IMR-90 (cell line): Measurements from ENCODE around the gene MEIOB. TPM values are rescaled to one million over a fixed set of nuclear protein-coding genes. Genes with fewer than 3 reads are reported as not detected.

Source experiments
- ATAC-seq: fragments of 200-7000 bp; cut with Tn5 transposase; 2 replicates; pipeline ENCODE4 v1.9.1; 2020; ENCODE audit warnings: low read depth, mild to moderate bottlenecking, moderate library complexity
- BruUV-seq: library from RNA; stranded (reverse); fragments of 400-500 nt; replicated peaks from 2 replicates; lab custom pipeline; 2021; lab: Mats Ljungman, UMichigan
- CTCF ChIA-PET: fragments of 300-600 bp; formaldehyde crosslinking; extraction: SDS; loops from one replicate; lab custom pipeline; 2021; ENCODE audit warnings: antibody characterized with exemption; lab: Yijun Ruan, JAX
- POLR2A ChIA-PET: fragments of 300-600 bp; sonication (Branson Sonifier 250); formaldehyde crosslinking; loops from one replicate; lab custom pipeline; 2022; ENCODE audit warnings: antibody characterized with exemption; ENCODE audit not compliant: unreplicated experiment; lab: Charles Lee
- DNase-seq: peaks from one replicate; pipeline ENCODE4 v3.0.0; 2013
- H2AFZ ChIP-seq: replicated peaks from 2 replicates; pipeline ENCODE3; 2013; ENCODE audit warnings: low read length, mild to moderate bottlenecking; ENCODE audit not compliant: poor library complexity
- H2AK5ac ChIP-seq: 2 replicates; pipeline ENCODE4 v1.6.1; 2013; ENCODE audit warnings: low read depth, low read length, inconsistent platforms
- H2AK9ac ChIP-seq: replicated peaks from 2 replicates; pipeline ENCODE3; 2013; ENCODE audit warnings: mild to moderate bottlenecking, low read depth, low read length, moderate library complexity; ENCODE audit not compliant: poor library complexity
- H2BK120ac ChIP-seq: 2 replicates; pipeline ENCODE4 v1.6.1; 2013; ENCODE audit warnings: low read depth, low read length, inconsistent platforms
- H2BK15ac ChIP-seq: 3 replicates; pipeline ENCODE4 v1.6.1; 2013; ENCODE audit warnings: low read depth, low read length, inconsistent platforms
- H2BK20ac ChIP-seq: 2 replicates; pipeline ENCODE4 v1.6.1; 2013; ENCODE audit warnings: low read depth, mild to moderate bottlenecking, inconsistent platforms, low read length, moderate library complexity
- H2BK5ac ChIP-seq: 2 replicates; pipeline ENCODE4 v1.6.1; 2013; ENCODE audit warnings: mild to moderate bottlenecking, low read depth, low read length, inconsistent platforms; ENCODE audit not compliant: poor library complexity, severe bottlenecking
- H3K14ac ChIP-seq: replicated peaks from 2 replicates; pipeline ENCODE4 v1.6.1; 2013; ENCODE audit warnings: low read depth, low read length, inconsistent platforms
- H3K18ac ChIP-seq: 2 replicates; pipeline ENCODE4 v1.6.1; 2013; ENCODE audit warnings: low read depth, low read length, control low read depth
- H3K23ac ChIP-seq: 2 replicates; pipeline ENCODE4 v1.6.1; 2013; ENCODE audit warnings: low read depth, low read length, inconsistent platforms
- H3K27ac ChIP-seq: 2 replicates; pipeline ENCODE4 v1.5.1; 2013; ENCODE audit warnings: mild to moderate bottlenecking, control low read depth, low read length; ENCODE audit not compliant: insufficient read depth
- H3K27me3 ChIP-seq: 2 replicates; pipeline ENCODE4 v1.6.1; 2013; ENCODE audit warnings: low read length; ENCODE audit not compliant: control insufficient read depth, insufficient read depth
- H3K36me3 ChIP-seq: 2 replicates; pipeline ENCODE4 v1.6.1; 2013; ENCODE audit warnings: low read length, mixed read lengths; ENCODE audit not compliant: control insufficient read depth, insufficient read depth
- H3K4ac ChIP-seq: 2 replicates; pipeline ENCODE4 v1.6.1; 2013; ENCODE audit warnings: low read depth, low read length, inconsistent platforms
- H3K4me1 ChIP-seq: 2 replicates; pipeline ENCODE4 v1.6.1; 2013; ENCODE audit warnings: low read length, mixed read lengths; ENCODE audit not compliant: control insufficient read depth, insufficient read depth
- H3K4me2 ChIP-seq: 2 replicates; pipeline ENCODE4 v1.6.1; 2013; ENCODE audit warnings: low read depth, mild to moderate bottlenecking, control low read depth, low read length, moderate library complexity
- H3K4me3 ChIP-seq: 2 replicates; pipeline ENCODE4 v1.5.1; 2013; ENCODE audit warnings: low read depth, mild to moderate bottlenecking, control low read depth, low read length, moderate library complexity; ENCODE audit not compliant: insufficient read depth
- H3K56ac ChIP-seq: 2 replicates; pipeline ENCODE4 v1.6.1; 2013; ENCODE audit warnings: low read length, inconsistent platforms; ENCODE audit not compliant: insufficient read depth; ENCODE audit errors: extremely low read depth
- H3K79me1 ChIP-seq, 2 experiments: 2 replicates each; pipeline ENCODE4 v1.6.1; 2013; ENCODE audit warnings: low read length in 2 of 2, inconsistent platforms in 1 of 2, low read depth in 1 of 2
- H3K9ac ChIP-seq: 2 replicates; pipeline ENCODE4 v1.6.1; 2013; ENCODE audit warnings: low read depth, low read length, control low read depth
- H3K9me1 ChIP-seq: 2 replicates; pipeline ENCODE4 v1.6.1; 2013; ENCODE audit warnings: low read length, inconsistent platforms; ENCODE audit not compliant: insufficient read depth
- H3K9me3 ChIP-seq: 2 replicates; pipeline ENCODE4 v1.6.1; 2013; ENCODE audit warnings: low read length; ENCODE audit not compliant: control insufficient read depth, insufficient read depth
- H4K20me1 ChIP-seq: 2 replicates; pipeline ENCODE4 v1.6.1; 2013; ENCODE audit warnings: low read length, inconsistent platforms; ENCODE audit not compliant: insufficient read depth
- H4K5ac ChIP-seq: 2 replicates; pipeline ENCODE4 v1.6.1; 2013; ENCODE audit warnings: mild to moderate bottlenecking, low read depth, low read length, control low read depth
- H4K8ac ChIP-seq, 2 experiments: 2 replicates each; pipeline ENCODE4 v1.6.1; 2013; ENCODE audit warnings: low read depth in 2 of 2, low read length in 2 of 2, control low read depth in 1 of 2, inconsistent platforms in 1 of 2
- H4K91ac ChIP-seq: 2 replicates; pipeline ENCODE4 v1.6.1; 2013; ENCODE audit warnings: low read depth, low read length, inconsistent platforms; ENCODE audit not compliant: insufficient read depth
- BHLHE40 ChIP-seq: fragments of 150-350 bp; IDR thresholded peaks from 2 replicates; pipeline ENCODE4 v1.6.1; 2016; ENCODE audit warnings: mild to moderate bottlenecking, low read depth, low read length
- CEBPB ChIP-seq: IDR thresholded peaks from 2 replicates; pipeline ENCODE4 v1.6.1; 2012; ENCODE audit warnings: low read depth, low read length, improper control_type of control experiment
- CHD1 ChIP-seq: IDR thresholded peaks from 2 replicates; pipeline ENCODE4 v1.6.1; 2012; ENCODE audit warnings: low read depth, low read length, improper control_type of control experiment
- FOS ChIP-seq: fragments of 150-350 bp; IDR thresholded peaks from 2 replicates; pipeline ENCODE4 v1.6.1; 2016; ENCODE audit warnings: low read depth, low read length
- MAFK ChIP-seq: IDR thresholded peaks from 2 replicates; pipeline ENCODE4 v1.6.1; 2012; ENCODE audit warnings: low read depth, low read length, improper control_type of control experiment
- MAZ ChIP-seq: IDR thresholded peaks from 2 replicates; pipeline ENCODE4 v1.6.1; 2012; ENCODE audit warnings: low read depth, mild to moderate bottlenecking, low read length, improper control_type of control experiment, moderate library complexity, borderline replicate concordance
- MXI1 ChIP-seq: IDR thresholded peaks from 2 replicates; pipeline ENCODE4 v1.6.1; 2012; ENCODE audit warnings: low read depth, mild to moderate bottlenecking, low read length, moderate library complexity, borderline replicate concordance
- NFE2L2 ChIP-seq: fragments of 150-350 bp; IDR thresholded peaks from 2 replicates; pipeline ENCODE4 v1.6.1; 2016; ENCODE audit warnings: low read depth, mild to moderate bottlenecking, low read length
- POLR2A ChIP-seq: IDR thresholded peaks from 2 replicates; pipeline ENCODE4 v1.6.1; 2012; ENCODE audit warnings: mild to moderate bottlenecking, low read depth, low read length
- RAD21 ChIP-seq: IDR thresholded peaks from 2 replicates; pipeline ENCODE4 v1.6.1; 2012; ENCODE audit warnings: low read length, improper control_type of control experiment
- RCOR1 ChIP-seq: IDR thresholded peaks from 2 replicates; pipeline ENCODE4 v1.6.1; 2012; ENCODE audit warnings: mild to moderate bottlenecking, low read length, improper control_type of control experiment; ENCODE audit not compliant: insufficient replicate concordance
- RFX5 ChIP-seq: IDR thresholded peaks from 2 replicates; pipeline ENCODE4 v1.8.0; 2012; ENCODE audit warnings: low read depth, mild to moderate bottlenecking, low read length, moderate library complexity
- SMC3 ChIP-seq: fragments of 150-350 bp; IDR thresholded peaks from 2 replicates; pipeline ENCODE4 v1.6.1; 2016; ENCODE audit warnings: low read depth, mild to moderate bottlenecking, antibody characterized with exemption, low read length, moderate library complexity
- WGBS, 2 experiments: methylation state at CpG; one replicate each; pipeline versions ENCODE4 v1.1.5 to v1.1.7; 2013; ENCODE audit warnings: missing lambda C conversion rate in 2 of 2; ENCODE audit not compliant: insufficient read length in 1 of 2; ENCODE audit errors: extremely low coverage in 2 of 2; 5-methylcytosine and 5-hydroxymethylcytosine counted together
- dilution Hi-C: fragments of 300-500 bp; cut with HindIII; formaldehyde crosslinking; loops from one replicate; pipeline ENCODE4 v1.14.3; 2018; ENCODE audit warnings: low sequenced_read_pairs; ENCODE audit not compliant: unreplicated experiment
- in situ Hi-C: fragments of 300-500 bp; cut with MboI; formaldehyde crosslinking; loops from 3 replicates; pipeline ENCODE4 v1.14.3; 2019; ENCODE audit warnings: low sequenced_read_pairs, inconsistent platforms, mixed read lengths
- intact Hi-C: fragments of 100-400 bp; cut with micrococcal nuclease; formaldehyde crosslinking; loops from 2 replicates; pipeline ENCODE4 v1.10.0; 2022
- polyA plus RNA-seq, 3 experiments: library from polyadenylated mRNA; depleted of rRNA; stranded (reverse); fragments of >200 nt; gene quantifications; 2 replicates each; pipeline ENCODE4 v1.2.3, GENCODE V29; 2012; ENCODE audit warnings: low replicate concordance in 1 of 3
- total RNA-seq: library from RNA; depleted of rRNA; stranded (reverse); fragments of >200 nt; gene quantifications from 2 replicates; pipeline ENCODE4 v1.2.3, GENCODE V29; 2012
- TF ChIP-seq, protein P1 (sequence below): fragments of 150-350 bp; IDR thresholded peaks from 2 replicates; pipeline ENCODE4 v1.6.1; 2016; ENCODE audit warnings: low read depth, mild to moderate bottlenecking, low read length, moderate library complexity, borderline replicate concordance
- TF ChIP-seq, protein P2 (sequence below): fragments of 150-350 bp; IDR thresholded peaks from 2 replicates; pipeline ENCODE4 v1.6.1; 2017; ENCODE audit warnings: mild to moderate bottlenecking, antibody characterized with exemption, low read length, low read depth
- TF ChIP-seq, protein P3 (sequence below): conservative IDR thresholded peaks from 2 replicates; pipeline ENCODE4 v1.5.1; 2012; ENCODE audit warnings: mild to moderate bottlenecking, low read depth, low read length, improper control_type of control experiment

Gene MEIOB
- total and polyA plus RNA-seq, 2 of the 4 experiments (the other 2 are of a cell fraction): 0.14 TPM; not detected in 1

DNA sequence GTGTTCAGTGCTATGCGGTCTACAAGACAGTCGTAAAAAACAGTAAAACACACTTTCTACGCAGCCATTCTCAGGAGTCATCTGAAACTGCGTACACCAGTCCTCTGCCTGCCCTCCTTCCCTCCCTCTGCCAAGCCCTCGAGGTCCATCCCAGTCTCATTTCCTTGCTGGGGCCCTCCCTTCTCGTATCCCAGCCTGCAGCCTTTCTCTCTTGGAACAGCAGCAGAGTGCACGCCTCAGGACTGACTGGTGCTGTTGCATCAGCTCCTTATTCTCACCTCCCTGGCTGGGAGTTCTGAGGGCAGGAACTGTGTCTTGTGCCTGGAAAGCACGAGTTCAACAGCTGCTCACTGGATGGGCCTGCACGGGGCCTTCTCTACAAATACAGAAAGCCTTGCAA lies 32.4 kb downstream of the MEIOB start:
- no peak overlapping the region for H2AK5ac ChIP-seq
- BruUV-seq: no TSS peak
- H3K27ac ChIP-seq: no peak overlapping the region; the same call in 1 of the 2 replicates
- no peaks in the 10 kb centered on the region for H3K27me3 ChIP-seq
- no peak overlapping the region for H3K4ac ChIP-seq
- peak; percentile 61 for DNase-seq
- 65% methylated on average over 7 of the region's 9 CpGs; no CpG with 5 or more reads in 1 of the 2 experiments for WGBS, 2 experiments
- H3K18ac ChIP-seq: no peak overlapping the region
- no peaks in the 10 kb centered on the region for H3K9me1 ChIP-seq
- H2AK9ac ChIP-seq: peak overlapping the region; percentile 45
- no peak overlapping the region for H2BK120ac ChIP-seq
- H3K9ac ChIP-seq: peak overlapping the region; percentile 40; the same call in 1 of the 2 replicates
- peaks cover 2% of the 10 kb centered on the region; the same call in 1 of the 2 replicates for H3K4me1 ChIP-seq
- TF ChIP-seq SMC3 (no peak), CHD1 (no peak), CEBPB (peak; percentile 19; the same call in 1 of the 2 replicates), RAD21 (no peak), MXI1 (no peak), BHLHE40 (peak; percentile 56; the same call in 1 of the 2 replicates), RCOR1 (no peak), FOS (no peak), NFE2L2 (no peak), MAZ (no peak), RFX5 (no peak), POLR2A (no peak), MAFK (no peak)
- TF ChIP-seq, protein P1, sequence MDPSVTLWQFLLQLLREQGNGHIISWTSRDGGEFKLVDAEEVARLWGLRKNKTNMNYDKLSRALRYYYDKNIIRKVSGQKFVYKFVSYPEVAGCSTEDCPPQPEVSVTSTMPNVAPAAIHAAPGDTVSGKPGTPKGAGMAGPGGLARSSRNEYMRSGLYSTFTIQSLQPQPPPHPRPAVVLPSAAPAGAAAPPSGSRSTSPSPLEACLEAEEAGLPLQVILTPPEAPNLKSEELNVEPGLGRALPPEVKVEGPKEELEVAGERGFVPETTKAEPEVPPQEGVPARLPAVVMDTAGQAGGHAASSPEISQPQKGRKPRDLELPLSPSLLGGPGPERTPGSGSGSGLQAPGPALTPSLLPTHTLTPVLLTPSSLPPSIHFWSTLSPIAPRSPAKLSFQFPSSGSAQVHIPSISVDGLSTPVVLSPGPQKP: no peak
- TF ChIP-seq, protein P2, sequence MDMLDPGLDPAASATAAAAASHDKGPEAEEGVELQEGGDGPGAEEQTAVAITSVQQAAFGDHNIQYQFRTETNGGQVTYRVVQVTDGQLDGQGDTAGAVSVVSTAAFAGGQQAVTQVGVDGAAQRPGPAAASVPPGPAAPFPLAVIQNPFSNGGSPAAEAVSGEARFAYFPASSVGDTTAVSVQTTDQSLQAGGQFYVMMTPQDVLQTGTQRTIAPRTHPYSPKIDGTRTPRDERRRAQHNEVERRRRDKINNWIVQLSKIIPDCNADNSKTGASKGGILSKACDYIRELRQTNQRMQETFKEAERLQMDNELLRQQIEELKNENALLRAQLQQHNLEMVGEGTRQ: no peak
- TF ChIP-seq, protein P3, sequence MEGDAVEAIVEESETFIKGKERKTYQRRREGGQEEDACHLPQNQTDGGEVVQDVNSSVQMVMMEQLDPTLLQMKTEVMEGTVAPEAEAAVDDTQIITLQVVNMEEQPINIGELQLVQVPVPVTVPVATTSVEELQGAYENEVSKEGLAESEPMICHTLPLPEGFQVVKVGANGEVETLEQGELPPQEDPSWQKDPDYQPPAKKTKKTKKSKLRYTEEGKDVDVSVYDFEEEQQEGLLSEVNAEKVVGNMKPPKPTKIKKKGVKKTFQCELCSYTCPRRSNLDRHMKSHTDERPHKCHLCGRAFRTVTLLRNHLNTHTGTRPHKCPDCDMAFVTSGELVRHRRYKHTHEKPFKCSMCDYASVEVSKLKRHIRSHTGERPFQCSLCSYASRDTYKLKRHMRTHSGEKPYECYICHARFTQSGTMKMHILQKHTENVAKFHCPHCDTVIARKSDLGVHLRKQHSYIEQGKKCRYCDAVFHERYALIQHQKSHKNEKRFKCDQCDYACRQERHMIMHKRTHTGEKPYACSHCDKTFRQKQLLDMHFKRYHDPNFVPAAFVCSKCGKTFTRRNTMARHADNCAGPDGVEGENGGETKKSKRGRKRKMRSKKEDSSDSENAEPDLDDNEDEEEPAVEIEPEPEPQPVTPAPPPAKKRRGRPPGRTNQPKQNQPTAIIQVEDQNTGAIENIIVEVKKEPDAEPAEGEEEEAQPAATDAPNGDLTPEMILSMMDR: no peak
- no peaks in the 10 kb centered on the region for H3K9me3 ChIP-seq
- ChIA-PET POLR2A (no interaction called here), CTCF (no interaction called here)
- H3K79me1 ChIP-seq: no peaks in the 10 kb centered on the region
- H4K91ac ChIP-seq: no peak overlapping the region
- dilution Hi-C loops (no loop called here), in situ Hi-C loops (no loop called here), intact Hi-C loops (no loop called here)
- peak; percentile 89 for ATAC-seq
- H4K8ac ChIP-seq: peak overlapping the region in 1 of 2 experiments; percentile 39; a peak in 1 of 4 replicates
- H3K4me3 ChIP-seq: no peak overlapping the region
- H3K56ac ChIP-seq: no peak overlapping the region
- no peak overlapping the region for H2BK15ac ChIP-seq
- peak overlapping the region; percentile 18 for H2AFZ ChIP-seq
- H2BK5ac ChIP-seq: no peak overlapping the region
- no peaks in the 10 kb centered on the region for H4K20me1 ChIP-seq
- no peak overlapping the region for H2BK20ac ChIP-seq
- no peak overlapping the region for H3K23ac ChIP-seq
- H4K5ac ChIP-seq: no peak overlapping the region
- no peaks in the 10 kb centered on the region for H3K36me3 ChIP-seq
- no peak overlapping the region for H3K4me2 ChIP-seq
- H3K14ac ChIP-seq: no peak overlapping the region
